HTERT RPE-1 (cell line): Measurements from ENCODE around the gene CFL1.
"Not testable (repeated sequence)": the region's sequence is repeated elsewhere in the genome, so short reads cannot be mapped to it uniquely, and the experiment has no call there.

Source experiments
- in situ Hi-C: fragments of 300-500 bp; cut with MboI; formaldehyde crosslinking; loops from 4 replicates; pipeline ENCODE4 v1.14.3; 2020; ENCODE audit warnings: low sequenced_read_pairs

The CFL1 gene

DNA sequence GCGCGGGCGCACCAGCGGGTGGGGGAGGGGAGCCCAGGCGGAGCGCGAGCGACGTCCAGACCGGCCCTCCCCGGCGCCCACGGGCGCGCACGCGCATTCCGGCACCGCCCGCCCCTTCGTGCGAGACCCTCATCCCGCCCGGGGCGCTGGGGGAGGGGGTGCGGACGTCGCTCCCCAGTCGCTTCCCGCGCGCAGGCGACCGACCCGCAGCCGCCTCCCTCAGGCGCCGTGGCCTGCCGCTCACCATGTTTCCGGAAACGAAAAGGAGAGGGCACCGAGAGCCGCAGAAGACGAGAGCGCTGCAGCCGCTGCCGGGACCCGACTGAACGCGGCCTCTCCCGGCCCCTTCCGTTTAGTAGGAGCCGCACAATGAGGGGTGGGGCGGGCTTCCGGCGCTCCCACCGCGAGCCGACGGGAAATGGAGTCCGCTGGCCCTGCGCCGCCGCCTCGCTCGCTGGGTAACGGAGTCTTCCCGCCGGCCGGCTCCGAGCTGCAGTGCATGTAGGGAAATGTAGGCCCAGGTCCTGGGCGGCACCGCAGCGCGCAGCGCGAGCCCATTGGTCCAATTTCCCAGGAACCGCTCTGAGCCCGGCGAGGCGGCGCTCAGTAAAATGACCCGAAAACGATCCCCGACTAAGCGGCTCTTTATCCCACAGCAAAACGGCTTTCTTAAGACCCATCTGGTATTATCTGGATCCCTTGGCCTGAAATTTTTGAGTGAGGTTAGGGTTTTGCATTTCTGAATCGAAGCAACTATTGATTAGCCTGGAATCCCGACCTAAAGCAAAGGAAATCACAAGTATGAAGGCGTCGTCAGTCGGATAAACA is at the start of gene CFL1:
CFL1 (minus strand) TSS at position 328 of the 828 bp plus-strand sequence; CDS start at position 247, 81 bp downstream.
- in situ Hi-C loops: no loop called here

DNA sequence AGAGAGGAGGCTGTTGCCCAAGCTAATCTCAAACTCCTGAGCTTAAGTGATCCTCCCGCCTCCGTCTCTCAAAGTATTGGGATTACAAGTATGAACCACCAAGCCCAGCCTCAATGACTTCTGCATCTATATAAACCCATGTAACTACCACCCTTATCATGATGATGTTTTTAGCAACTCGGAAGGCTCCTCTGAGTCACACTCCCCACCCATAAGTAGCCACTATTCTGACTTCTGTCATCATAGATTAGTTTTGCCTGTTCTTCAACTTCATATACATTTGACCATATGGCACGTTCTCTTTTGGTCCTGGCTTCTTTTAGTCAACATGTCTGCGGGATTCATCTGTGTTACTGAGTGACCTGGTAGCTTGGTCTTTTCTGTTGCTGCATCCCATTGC is 48.6 kb upstream of the CFL1 start:
- in situ Hi-C loops: no loop called here

DNA sequence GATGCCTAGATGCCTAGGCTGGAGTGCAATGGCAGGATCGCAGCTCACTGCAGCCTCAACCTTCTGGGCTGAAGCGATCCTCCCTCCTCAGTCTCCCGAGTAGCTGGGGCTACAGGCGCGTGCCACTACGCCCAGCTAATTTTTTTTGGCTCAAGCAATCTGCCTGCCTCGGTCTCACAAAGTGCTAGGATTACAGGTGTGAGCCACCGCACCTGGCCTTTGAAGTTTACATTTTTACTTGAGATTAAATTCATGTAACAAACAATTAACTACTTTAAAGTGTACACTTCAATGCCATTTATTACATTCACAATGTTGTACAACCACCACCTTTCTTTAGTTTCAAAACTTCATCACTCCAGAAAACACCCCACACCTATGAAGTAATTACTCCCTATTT is 45.7 kb upstream of the CFL1 start:
- in situ Hi-C loops: no loop called here

- in situ Hi-C loops: no loop called here
Observed at GRCh38 chr11:65903068-65903481, 45.1 kb upstream of the CFL1 start.

GRCh38 chr11:65900899-65901180 is 42.9 kb upstream of the CFL1 start:
- in situ Hi-C loops: no loop called here

- in situ Hi-C loops: no loop called here
Observed at GRCh38 chr11:65900125-65900898, 42.3 kb upstream of the CFL1 start, which contains the start of gene FOSL1. Gene FOSL1, minus strand, starts transcription at chr11:65900388. Its CDS starts 49 bp downstream, at chr11:65900339.

DNA sequence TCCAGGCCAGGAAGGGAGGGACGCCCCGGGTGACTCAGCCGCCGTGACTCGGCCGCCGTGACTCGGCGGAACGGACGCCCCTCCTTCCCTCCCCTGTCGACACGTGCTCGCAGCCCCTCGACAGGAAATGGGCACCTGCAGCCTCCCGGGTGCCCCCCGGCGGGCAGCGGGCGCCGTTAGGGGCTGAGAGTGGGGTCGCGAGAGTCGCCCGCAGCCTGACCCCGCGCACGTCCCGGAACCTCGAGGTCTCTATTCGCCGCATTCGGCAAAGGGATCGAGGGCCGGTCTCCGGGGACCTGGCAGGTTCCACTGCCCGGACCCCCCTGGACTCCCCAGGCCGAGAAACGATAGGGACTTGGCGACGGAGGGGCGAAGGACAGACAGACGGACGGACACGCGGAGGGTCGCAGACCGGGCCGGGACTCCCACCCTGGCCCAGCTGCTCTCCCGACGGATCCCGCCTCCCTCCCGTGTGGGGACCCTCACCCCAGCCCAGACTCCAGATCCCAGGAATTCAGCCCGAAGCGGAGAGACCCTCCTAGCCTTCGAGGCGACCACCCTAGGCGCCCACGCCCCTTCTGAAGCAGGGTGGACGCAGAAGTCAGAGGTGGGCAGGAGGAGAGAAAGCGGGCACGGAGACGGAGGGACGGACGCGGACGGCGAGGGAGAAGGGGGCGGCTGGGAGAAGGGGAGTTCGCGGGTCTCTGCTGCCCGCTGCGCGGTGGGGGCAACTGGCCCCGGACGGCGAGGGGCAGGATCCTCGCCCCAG is 41.6 kb upstream of the CFL1 start:
- in situ Hi-C loops: no loop called here

DNA sequence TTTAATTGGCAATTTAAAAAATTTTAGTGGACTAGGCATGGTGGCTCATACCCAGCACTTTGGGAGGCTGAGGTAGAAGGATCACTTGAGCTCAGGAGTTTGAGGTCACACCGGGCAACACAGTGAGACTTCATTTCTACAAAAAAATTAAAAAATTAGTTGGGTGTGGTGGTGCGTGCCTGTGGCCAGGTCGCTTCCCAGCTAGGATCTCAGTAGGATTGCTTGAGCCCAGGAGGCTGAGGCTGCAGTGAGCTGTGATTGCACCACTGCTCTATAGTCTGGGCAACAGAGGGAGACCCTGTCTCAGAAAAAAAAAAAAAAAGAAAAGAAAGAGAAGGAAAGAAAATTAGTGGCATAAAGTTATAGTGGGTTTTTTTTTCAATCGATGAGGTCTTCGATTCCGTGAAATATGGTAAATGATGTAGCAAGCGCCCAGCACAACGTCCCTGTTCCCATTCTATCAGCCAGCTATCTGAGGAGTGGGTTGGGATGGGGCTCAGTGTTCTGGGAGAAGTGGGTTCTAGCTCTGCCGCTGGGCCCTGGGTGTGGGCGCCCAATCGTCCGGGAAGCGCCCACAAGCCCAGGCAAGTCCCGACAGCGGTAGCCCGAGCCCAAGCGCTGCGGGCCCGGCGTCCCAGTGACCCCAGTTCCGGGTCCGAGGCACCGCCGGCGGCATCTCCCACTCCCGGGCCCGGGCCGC is 40.8 kb upstream of the CFL1 start:
- in situ Hi-C loops: no loop called here

DNA sequence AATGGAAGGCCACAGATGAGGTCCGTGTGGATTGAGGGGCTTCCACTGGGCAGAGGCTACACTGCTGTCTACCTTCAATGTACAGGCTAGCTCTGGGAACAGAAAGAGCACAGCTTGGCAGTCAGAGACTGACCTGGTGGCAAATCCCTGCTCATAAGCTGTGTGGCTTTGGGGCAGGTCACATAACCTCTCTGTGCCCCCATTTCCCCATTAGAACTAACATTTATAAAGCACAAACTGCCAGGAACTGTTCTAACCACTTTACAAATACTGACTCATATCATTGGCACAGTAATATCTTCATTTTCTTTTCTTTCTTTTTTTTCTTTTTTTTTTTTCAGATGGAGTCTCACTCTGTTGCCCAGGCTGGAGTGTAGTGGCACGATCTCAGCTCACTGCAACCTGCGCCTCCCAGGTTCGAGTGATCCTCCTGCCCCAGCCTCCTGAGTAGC is 39.1 kb upstream of the CFL1 start:
- in situ Hi-C loops: no loop called here

DNA sequence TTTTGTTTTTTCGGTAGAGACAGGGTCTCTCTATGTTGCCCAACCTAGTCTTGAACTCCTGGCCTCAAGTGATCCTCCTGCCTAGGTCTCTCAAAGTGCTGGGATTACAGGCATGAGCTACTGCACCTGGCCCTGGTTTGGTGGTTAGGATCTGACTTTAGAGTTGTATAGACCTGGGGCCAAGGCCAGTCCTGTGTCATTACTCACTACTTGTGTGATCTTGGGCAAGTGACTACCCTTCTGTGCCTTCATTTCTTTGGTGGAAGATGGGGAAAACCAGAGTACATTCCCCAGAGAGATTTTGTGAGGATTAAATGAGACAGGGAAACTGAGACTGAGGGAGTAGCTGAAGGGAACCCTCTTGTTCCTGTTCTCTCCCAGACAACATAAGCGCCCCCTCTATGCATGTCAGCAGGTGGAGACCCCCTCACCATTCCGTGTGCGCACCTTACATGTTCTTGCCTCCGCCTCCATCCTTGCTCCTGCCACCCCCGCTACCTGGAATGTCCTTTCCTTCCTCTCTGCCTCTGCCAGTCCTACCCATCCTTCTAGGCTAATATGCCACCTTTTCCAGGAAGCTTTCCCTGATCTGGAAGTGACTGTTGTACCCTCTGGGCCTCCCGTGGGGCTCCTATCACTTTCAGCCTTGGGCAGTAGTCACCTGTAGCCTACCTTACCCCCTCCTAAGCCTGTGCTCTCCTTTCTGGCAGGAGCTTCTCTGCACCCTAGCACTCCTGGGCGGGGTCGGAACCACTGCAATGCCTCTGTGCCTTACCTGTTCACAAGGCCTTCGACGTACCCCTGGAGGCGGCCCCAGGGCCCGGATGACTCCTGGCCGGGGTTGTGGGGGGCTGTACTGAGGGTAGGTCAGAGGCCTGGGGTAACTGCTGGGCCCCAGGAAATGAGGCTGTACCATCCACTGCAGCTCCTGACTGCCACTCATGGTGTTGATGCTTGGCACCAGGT is 38.3 kb upstream of the CFL1 start:
- in situ Hi-C loops: no loop called here

DNA sequence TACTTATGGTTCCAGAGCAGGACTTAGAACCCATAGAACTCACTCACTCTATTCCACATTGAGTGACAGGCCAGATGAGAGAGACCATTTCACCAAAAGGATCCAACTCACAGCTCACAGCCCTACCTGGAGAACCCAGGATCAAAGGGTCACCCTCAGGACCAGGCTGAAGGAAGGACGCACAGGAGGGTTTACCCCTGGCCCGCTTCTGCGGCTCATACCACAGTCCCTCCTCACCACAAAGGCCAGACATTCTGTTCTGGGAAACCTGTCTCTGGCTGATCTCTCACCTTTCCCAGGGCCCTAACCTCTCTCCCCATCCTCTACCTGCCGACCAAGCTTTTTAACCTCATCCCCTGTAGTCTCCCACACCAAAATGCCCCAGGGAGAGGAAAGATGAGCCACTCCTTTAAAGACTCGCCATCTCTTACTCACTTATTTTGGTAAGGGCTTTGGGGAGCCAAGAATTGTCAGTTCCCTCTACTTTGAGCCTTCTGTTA is 37.6 kb upstream of the CFL1 start:
- in situ Hi-C loops: no loop called here

- in situ Hi-C loops: no loop called here
Observed at GRCh38 chr11:65894034-65894591, 36.1 kb upstream of the CFL1 start.

DNA sequence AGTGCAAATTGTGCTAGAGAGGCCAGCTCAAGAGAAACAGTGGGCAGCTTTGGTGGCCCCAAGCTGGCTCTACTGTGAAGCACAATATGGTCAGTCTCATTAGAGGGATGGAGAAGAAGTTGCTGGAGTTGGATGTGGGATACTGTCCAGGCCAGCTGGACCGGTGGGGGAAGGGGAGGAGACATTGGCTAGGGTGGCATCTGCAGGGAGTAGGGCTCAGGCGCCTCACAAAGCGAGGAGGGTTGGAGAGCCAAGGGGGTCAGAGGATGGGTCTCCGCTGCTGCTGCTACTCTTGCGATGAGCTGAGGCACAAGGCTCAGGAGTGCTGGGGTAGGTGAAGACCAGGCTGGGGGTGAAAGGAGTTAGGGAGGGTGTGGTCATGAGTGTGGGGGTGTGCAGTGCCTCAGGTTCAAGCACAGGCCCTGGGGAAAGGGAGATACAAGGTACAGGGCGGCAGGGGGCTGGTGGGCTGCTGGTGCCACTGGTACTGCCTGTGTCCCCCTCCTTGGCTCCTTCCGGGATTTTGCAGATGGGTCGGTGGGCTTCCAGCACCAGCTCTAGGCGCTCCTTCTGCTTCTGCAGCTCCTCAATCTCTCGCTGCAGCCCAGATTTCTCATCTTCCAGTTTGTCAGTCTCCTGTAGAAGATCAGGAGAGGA is 34.8 kb upstream of the CFL1 start:
- in situ Hi-C loops: no loop called here

DNA sequence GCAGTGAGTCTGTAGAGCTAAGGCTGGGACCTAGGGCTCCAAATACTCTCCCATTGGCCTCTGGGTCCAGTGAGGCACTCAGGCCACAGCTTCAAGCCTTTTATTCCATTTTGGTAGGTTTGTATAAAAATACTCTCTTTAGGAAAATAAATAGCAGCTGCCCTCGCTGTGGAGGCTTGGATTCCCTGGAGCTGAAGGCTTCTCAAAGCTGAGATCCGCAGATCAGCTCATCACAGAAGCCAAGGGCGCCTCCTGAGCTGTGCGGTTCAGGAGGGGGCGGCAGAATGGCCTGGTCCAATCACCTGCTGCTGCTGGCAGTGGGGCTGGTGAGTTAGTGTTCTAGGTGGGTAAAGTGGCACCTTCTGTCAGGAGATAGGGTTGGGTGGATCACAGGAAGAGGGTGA is 34.2 kb upstream of the CFL1 start:
- in situ Hi-C loops: not testable (repeated sequence)

- in situ Hi-C loops: no loop called here
Observed at GRCh38 chr11:65891219-65892136, 33.5 kb upstream of the CFL1 start.

- in situ Hi-C loops: no loop called here
Observed at GRCh38 chr11:65890324-65891218, 32.6 kb upstream of the CFL1 start, which contains the start of gene CCDC85B. Gene CCDC85B, plus strand, starts transcription at chr11:65890673. Its CDS starts 111 bp downstream, at chr11:65890784.
